Hepatocyte (in vitro differentiated cells): ENCODE data around the gene COL13A1. TPM values are rescaled to one million over a fixed set of nuclear protein-coding genes. Genes with fewer than 3 reads are reported as not detected.

ENCODE experiments used
- DNase-seq: peaks from one replicate; pipeline ENCODE4 v3.0.0-alpha.2; 2016; ENCODE audit warnings: low spot score
- H2AFZ ChIP-seq: fragments of 200-600 bp; sonication (generic); 2 replicates; pipeline ENCODE4 v1.6.0; 2016; ENCODE audit warnings: antibody characterized with exemption, mild to moderate bottlenecking
- H3K27ac ChIP-seq: fragments of 200-600 bp; sonication (generic); 2 replicates; pipeline ENCODE4 v1.5.1; 2016; ENCODE audit warnings: mild to moderate bottlenecking
- H3K27me3 ChIP-seq: fragments of 200-600 bp; sonication (generic); 2 replicates; pipeline ENCODE4 v1.6.1; 2016
- H3K36me3 ChIP-seq: fragments of 200-600 bp; sonication (generic); replicated peaks from 2 replicates; pipeline ENCODE4 v1.5.1; 2016; ENCODE audit warnings: low read depth; ENCODE audit not compliant: insufficient read depth
- H3K4me1 ChIP-seq: fragments of 200-600 bp; sonication (generic); 2 replicates; pipeline ENCODE4 v1.5.1; 2016; ENCODE audit warnings: mild to moderate bottlenecking, moderate library complexity; ENCODE audit not compliant: insufficient read depth
- H3K4me2 ChIP-seq: fragments of 200-600 bp; sonication (generic); 2 replicates; pipeline ENCODE4 v1.6.0; 2016
- H3K4me3 ChIP-seq: fragments of 200-600 bp; sonication (generic); 2 replicates; pipeline ENCODE4 v1.5.1; 2016; ENCODE audit warnings: mild to moderate bottlenecking
- H3K79me2 ChIP-seq: fragments of 200-600 bp; sonication (generic); 2 replicates; pipeline ENCODE4 v1.6.0; 2017; ENCODE audit warnings: mild to moderate bottlenecking
- H3K9me2 ChIP-seq: fragments of 200-600 bp; sonication (generic); replicated peaks from 2 replicates; pipeline ENCODE4 v1.6.0; 2017; ENCODE audit warnings: mild to moderate bottlenecking; ENCODE audit not compliant: insufficient read depth
- H3K9me3 ChIP-seq: fragments of 200-600 bp; sonication (generic); 2 replicates; pipeline ENCODE4 v1.5.1; 2016; ENCODE audit warnings: low read depth, mild to moderate bottlenecking
- H4K20me1 ChIP-seq: fragments of 200-600 bp; sonication (generic); 2 replicates; pipeline ENCODE4 v1.6.0; 2016; ENCODE audit warnings: mild to moderate bottlenecking; ENCODE audit not compliant: insufficient read depth, poor library complexity, severe bottlenecking
- EZH2 ChIP-seq: fragments of 200-600 bp; sonication (generic); IDR thresholded peaks from 2 replicates; pipeline ENCODE4 v1.6.1; 2016; ENCODE audit warnings: antibody characterized with exemption, mild to moderate bottlenecking, borderline replicate concordance
- EZH2phosphoT487 ChIP-seq: fragments of 200-600 bp; sonication (generic); IDR thresholded peaks from one replicate; pipeline ENCODE4 v1.6.1; 2018; ENCODE audit warnings: antibody characterized with exemption, mild to moderate bottlenecking, low read depth, moderate library complexity; ENCODE audit not compliant: unreplicated experiment, severe bottlenecking
- WGBS: methylation state at CpG from one replicate; pipeline ENCODE4 v1.1.6; 2016; ENCODE audit warnings: low lambda C conversion rate; ENCODE audit errors: missing lambda C conversion rate; 5-methylcytosine and 5-hydroxymethylcytosine counted together
- polyA plus RNA-seq: library from polyadenylated mRNA; unstranded; fragments of >200 nt; fragmentation: Nextera tagmentation; extraction: Ambion mirVana; gene quantifications from 2 replicates; pipeline ENCODE4 v1.2.1, GENCODE V29; 2016
- total RNA-seq: library from RNA; depleted of rRNA; stranded (reverse); fragments of >200 nt; gene quantifications from 2 replicates; pipeline ENCODE4 v1.2.3, GENCODE V29; 2014
- TF ChIP-seq, protein P1 (sequence below): fragments of 200-600 bp; sonication (generic); IDR thresholded peaks from 2 replicates; pipeline ENCODE4 v1.5.1; 2016; ENCODE audit warnings: antibody characterized with exemption, mild to moderate bottlenecking; ENCODE audit not compliant: poor library complexity

Gene COL13A1
- total and polyA plus RNA-seq, 2 experiments from 2014 or later: 4.5 to 8.5 TPM

DNA sequence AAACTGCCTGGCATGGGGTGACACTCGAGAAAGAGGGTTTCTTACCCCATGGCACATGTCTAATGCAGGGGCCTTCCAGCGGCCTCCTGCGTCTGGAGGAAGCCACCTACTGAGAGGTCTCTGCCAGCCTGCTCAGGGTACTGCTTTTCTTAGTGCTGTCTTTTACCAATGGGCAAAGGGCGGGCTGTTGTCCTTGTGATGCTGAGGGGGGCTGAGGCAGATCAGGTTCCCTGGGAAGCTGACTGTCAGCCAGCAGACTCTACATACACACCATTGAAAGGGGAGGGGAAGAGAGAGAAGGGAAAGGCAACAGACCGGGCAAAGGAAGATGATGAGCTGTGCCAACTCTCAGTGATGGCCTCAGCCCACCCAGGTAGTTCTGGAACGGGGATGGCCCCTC is 48.7 kb downstream of the COL13A1 start:
- H2AFZ ChIP-seq: no peak overlapping the region
- H3K36me3 ChIP-seq: no peaks in the 10 kb centered on the region
- peak overlapping the region; percentile 13 for H3K27ac ChIP-seq
- no peak for TF ChIP-seq EZH2phosphoT487
- no peak for TF ChIP-seq EZH2
- TF ChIP-seq, protein P1, sequence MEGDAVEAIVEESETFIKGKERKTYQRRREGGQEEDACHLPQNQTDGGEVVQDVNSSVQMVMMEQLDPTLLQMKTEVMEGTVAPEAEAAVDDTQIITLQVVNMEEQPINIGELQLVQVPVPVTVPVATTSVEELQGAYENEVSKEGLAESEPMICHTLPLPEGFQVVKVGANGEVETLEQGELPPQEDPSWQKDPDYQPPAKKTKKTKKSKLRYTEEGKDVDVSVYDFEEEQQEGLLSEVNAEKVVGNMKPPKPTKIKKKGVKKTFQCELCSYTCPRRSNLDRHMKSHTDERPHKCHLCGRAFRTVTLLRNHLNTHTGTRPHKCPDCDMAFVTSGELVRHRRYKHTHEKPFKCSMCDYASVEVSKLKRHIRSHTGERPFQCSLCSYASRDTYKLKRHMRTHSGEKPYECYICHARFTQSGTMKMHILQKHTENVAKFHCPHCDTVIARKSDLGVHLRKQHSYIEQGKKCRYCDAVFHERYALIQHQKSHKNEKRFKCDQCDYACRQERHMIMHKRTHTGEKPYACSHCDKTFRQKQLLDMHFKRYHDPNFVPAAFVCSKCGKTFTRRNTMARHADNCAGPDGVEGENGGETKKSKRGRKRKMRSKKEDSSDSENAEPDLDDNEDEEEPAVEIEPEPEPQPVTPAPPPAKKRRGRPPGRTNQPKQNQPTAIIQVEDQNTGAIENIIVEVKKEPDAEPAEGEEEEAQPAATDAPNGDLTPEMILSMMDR: no peak
- no peak overlapping the region for H3K4me3 ChIP-seq
- DNase-seq: no peak
- H3K9me3 ChIP-seq: no peaks in the 10 kb centered on the region
- 69% methylated on average over 6 of the region's 6 CpGs for WGBS
- H3K4me2 ChIP-seq: no peak overlapping the region
- H3K9me2 ChIP-seq: no peaks in the 10 kb centered on the region
- H3K4me1 ChIP-seq: peaks cover 38% of the 10 kb centered on the region
- no peaks in the 10 kb centered on the region for H3K79me2 ChIP-seq
- no peaks in the 10 kb centered on the region for H3K27me3 ChIP-seq
- no peaks in the 10 kb centered on the region for H4K20me1 ChIP-seq

DNA sequence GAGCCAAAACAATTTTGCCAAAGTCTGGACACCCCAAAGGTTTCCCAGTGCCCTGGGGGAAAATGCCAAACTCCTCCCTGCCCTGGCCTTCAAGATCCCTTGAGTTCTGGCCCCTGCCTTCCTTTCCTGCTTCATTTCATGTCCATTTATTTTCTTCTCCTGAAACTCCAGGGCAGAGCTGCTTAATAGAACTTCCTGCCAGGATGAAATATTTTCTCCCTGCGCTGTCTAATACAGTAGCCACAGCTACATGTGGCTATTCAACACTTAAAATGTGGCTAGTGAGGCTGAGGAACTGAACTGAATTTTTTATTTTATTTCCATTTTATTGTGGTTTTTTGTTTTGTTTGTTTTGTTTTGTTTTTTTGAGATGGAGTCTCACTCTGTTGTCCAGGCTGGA is 49.6 kb downstream of the COL13A1 start:
- TF ChIP-seq, protein P1: no peak
- no peak for TF ChIP-seq EZH2
- Histone ChIP-seq H3K9me2 (no peaks in the 10 kb centered on the region), H3K4me3 (no peak overlapping the region), H2AFZ (no peak overlapping the region), H3K27ac (peak overlapping the region; percentile 13), H3K4me2 (no peak overlapping the region), H3K4me1 (peaks cover 30% of the 10 kb centered on the region), H3K79me2 (no peaks in the 10 kb centered on the region), H3K9me3 (no peaks in the 10 kb centered on the region), H4K20me1 (no peaks in the 10 kb centered on the region), H3K36me3 (no peaks in the 10 kb centered on the region), H3K27me3 (no peaks in the 10 kb centered on the region)
- DNase-seq: no peak
- WGBS: 96% methylated on average over 1 of the region's 1 CpG

DNA sequence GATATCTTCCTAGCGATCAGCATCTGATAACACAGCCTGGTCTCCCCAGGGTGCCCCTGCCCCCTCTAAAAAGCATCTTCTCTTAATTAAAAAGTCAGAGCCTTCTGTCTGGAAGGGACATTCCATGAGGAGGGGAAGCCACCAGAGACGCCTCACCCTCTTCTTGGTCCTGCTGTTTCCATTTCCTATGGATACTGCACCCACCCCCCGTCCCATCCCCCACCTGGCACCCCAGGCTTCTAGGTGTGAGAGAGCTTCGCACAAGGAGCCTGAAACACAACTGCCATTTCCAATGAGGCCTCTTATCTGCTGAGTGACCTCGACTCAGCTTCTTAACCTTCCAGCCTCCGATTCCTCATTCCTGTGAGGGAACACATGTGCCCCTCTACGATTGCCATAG is 51.4 kb downstream of the COL13A1 start:
- no peaks in the 10 kb centered on the region for H3K79me2 ChIP-seq
- no peaks in the 10 kb centered on the region for H4K20me1 ChIP-seq
- H3K27ac ChIP-seq: no peak overlapping the region
- TF ChIP-seq EZH2phosphoT487 (no peak), EZH2 (no peak)
- TF ChIP-seq, protein P1: no peak
- 36% methylated on average over 6 of the region's 7 CpGs for WGBS
- DNase-seq: no peak
- H3K4me3 ChIP-seq: no peak overlapping the region
- H3K27me3 ChIP-seq: no peaks in the 10 kb centered on the region
- peaks cover 14% of the 10 kb centered on the region for H3K4me1 ChIP-seq
- no peaks in the 10 kb centered on the region for H3K36me3 ChIP-seq
- H2AFZ ChIP-seq: no peak overlapping the region
- no peaks in the 10 kb centered on the region for H3K9me3 ChIP-seq
- H3K4me2 ChIP-seq: no peak overlapping the region
- no peaks in the 10 kb centered on the region for H3K9me2 ChIP-seq
